ENCODE measurements around the gene MARK3. TPM values are rescaled to one million over a fixed set of nuclear protein-coding genes. Genes with fewer than 3 reads are reported as not detected.

MARK3 gene
- total and polyA plus RNA-seq, 2 donors from 2014 or later = 39.8 to 83.1 TPM

DNA sequence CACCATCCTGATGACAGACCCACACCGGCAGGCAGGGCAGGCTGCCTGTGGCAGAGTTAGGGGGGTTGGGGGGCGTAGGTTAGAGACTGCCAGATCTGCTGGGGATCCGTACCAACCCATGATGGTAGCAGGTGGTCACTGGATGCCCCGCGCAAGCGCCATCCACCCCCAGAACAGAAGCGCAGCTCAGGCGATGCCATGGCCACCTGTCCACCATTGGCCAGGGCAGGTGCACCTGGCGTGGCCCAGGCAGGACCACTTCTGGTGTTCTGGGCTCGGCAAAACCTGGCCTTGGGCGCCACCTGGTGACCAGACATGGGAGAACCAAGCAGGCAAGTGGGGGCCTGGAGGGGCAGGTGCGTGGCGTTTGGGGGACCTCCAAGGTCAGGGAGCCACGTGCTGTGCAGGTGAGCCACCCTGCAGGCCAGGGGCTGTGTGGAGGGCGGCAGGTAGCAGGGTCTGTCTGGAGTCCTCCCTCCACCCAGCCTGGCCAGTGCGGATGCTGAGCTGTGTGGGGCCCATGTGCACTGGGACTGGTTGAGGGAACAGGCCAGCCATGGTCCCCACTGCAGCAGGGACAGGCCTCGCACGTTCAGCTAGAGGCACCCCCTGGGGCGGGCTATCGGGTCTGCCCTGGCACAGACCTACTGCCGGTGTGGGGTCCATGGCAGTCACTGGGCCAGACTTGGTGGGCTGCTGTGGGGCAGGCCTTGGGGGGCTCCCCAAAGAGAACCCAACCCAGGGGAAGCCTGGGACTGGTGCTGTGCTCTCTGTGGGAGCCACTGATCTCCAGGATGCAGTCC, 161.6 kb downstream of the MARK3 start:
- FAIRE-seq = no peak
- Histone ChIP-seq H3K9me3 (ENCODE audit: control insufficient read depth in 2 of 3, insufficient read depth in 1 of 3, low read length in 3 of 3) (no peaks in the 10 kb centered on the region), H3K4me1 (ENCODE audit: control insufficient read depth in 2 of 3, insufficient read depth in 2 of 3, low read depth in 1 of 3, low read length in 3 of 3) (peaks cover 0 to 19% (median 0%) of the 10 kb centered on the region in 3 donors), H3K27me3 (ENCODE audit: control insufficient read depth, insufficient read depth, low read length) (no peaks in the 10 kb centered on the region), H3K9ac (ENCODE audit: low read length in 3 of 3) (no peak overlapping the region), H3K27ac (ENCODE audit: low read depth in 2 of 2, low read length in 2 of 2) (no peak overlapping the region), H3K4me3 (ENCODE audit: low read length in 3 of 3) (no peak overlapping the region), H3K36me3 (ENCODE audit: control insufficient read depth in 2 of 3, insufficient read depth in 3 of 3, low read length in 3 of 3) (no peaks in the 10 kb centered on the region)
- TF ChIP-seq, protein P1, sequence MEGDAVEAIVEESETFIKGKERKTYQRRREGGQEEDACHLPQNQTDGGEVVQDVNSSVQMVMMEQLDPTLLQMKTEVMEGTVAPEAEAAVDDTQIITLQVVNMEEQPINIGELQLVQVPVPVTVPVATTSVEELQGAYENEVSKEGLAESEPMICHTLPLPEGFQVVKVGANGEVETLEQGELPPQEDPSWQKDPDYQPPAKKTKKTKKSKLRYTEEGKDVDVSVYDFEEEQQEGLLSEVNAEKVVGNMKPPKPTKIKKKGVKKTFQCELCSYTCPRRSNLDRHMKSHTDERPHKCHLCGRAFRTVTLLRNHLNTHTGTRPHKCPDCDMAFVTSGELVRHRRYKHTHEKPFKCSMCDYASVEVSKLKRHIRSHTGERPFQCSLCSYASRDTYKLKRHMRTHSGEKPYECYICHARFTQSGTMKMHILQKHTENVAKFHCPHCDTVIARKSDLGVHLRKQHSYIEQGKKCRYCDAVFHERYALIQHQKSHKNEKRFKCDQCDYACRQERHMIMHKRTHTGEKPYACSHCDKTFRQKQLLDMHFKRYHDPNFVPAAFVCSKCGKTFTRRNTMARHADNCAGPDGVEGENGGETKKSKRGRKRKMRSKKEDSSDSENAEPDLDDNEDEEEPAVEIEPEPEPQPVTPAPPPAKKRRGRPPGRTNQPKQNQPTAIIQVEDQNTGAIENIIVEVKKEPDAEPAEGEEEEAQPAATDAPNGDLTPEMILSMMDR (IDR thresholded peaks at IDR 0.05; ENCODE audit: borderline replicate concordance, extremely low read depth, insufficient read depth) = peak; percentile 89
- intact Hi-C loops (cut with DNase I) = no loop called here
- DNase-seq = peak; percentile 74 to 89 (median 81)

DNA sequence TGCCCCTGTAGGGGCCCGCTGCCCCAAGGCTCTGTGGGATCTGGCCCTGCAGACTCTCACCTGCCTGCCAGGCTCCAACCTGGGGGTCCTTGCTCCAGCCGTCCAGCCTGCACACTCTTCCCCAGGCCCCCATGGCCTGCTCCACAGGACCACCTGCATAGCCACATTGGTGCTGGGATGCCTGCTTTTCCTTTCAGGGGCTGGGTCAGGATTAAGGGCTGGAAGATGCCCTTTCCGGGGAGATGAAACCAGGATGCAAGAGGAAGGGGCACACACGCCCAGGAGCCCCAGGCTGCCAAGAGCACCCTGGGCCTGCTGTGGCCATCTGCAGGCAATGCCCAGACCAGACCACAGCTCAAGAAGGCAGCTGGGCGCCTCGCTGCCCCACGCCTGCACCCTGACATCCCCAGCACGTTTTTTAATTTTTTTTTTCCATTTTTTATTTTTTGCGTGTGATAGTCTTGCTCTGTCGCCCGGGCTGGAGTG, 162.3 kb downstream of the MARK3 start:
- FAIRE-seq = no peak
- intact Hi-C loops (cut with DNase I) = no loop called here
- Histone ChIP-seq H3K4me3 (ENCODE audit: low read length in 3 of 3) (no peak overlapping the region), H3K9ac (ENCODE audit: low read length in 3 of 3) (no peak overlapping the region), H3K27me3 (ENCODE audit: control insufficient read depth, insufficient read depth, low read length) (no peaks in the 10 kb centered on the region), H3K4me1 (ENCODE audit: control insufficient read depth in 2 of 3, insufficient read depth in 2 of 3, low read depth in 1 of 3, low read length in 3 of 3) (peaks cover 0 to 17% (median 0%) of the 10 kb centered on the region in 3 donors), H3K9me3 (ENCODE audit: control insufficient read depth in 2 of 3, insufficient read depth in 1 of 3, low read length in 3 of 3) (no peaks in the 10 kb centered on the region), H3K36me3 (ENCODE audit: control insufficient read depth in 2 of 3, insufficient read depth in 3 of 3, low read length in 3 of 3) (no peaks in the 10 kb centered on the region), H3K27ac (ENCODE audit: low read depth in 2 of 2, low read length in 2 of 2) (no peak overlapping the region)
- TF ChIP-seq, protein P1 (IDR thresholded peaks at IDR 0.05; ENCODE audit: borderline replicate concordance, extremely low read depth, insufficient read depth) = no peak
- DNase-seq = peak in 1 of 5 donors; percentile 46

DNA sequence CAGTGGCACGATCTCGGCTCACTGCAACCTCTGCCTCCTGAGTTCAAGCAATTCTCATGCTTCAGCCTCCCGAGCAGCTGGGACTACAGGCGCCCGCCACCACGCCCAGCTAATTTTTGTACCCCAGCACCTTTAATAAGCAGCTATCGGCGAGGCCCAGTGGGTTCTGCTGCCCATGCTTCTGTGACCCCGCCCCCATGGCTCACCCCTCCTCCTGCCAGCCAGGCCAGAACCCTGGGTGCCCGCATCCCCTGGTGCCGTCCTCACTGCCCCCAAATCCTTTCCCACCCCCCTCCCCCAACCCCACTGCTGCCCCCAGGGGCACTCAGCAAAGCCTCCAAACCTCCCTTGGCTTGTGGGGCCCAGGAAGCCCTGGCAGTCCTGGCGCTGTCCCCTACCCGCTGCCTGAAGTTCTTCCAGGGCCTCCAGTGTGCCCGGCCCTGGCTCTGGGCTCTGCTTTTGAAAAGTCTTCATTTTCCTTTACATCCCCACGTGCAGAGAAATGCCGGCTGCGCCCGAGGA, 162.8 kb downstream of the MARK3 start:
- intact Hi-C loops (cut with DNase I) = no loop called here
- no peaks in the 10 kb centered on the region for H3K9me3 ChIP-seq (ENCODE audit: control insufficient read depth in 2 of 3, insufficient read depth in 1 of 3, low read length in 3 of 3)
- H3K4me3 ChIP-seq (ENCODE audit: low read length in 3 of 3) = no peak overlapping the region
- H3K27me3 ChIP-seq (ENCODE audit: control insufficient read depth, insufficient read depth, low read length) = no peaks in the 10 kb centered on the region
- no peak for FAIRE-seq
- H3K27ac ChIP-seq (ENCODE audit: low read depth in 2 of 2, low read length in 2 of 2) = no peak overlapping the region
- H3K36me3 ChIP-seq (ENCODE audit: control insufficient read depth in 2 of 3, insufficient read depth in 3 of 3, low read length in 3 of 3) = no peaks in the 10 kb centered on the region
- no peak overlapping the region for H3K9ac ChIP-seq (ENCODE audit: low read length in 3 of 3)
- H3K4me1 ChIP-seq (ENCODE audit: control insufficient read depth in 2 of 3, insufficient read depth in 2 of 3, low read depth in 1 of 3, low read length in 3 of 3) = peaks cover 0 to 15% (median 0%) of the 10 kb centered on the region in 3 donors
- peak in 2 of 5 donors; percentile 52 to 56 for DNase-seq
- TF ChIP-seq, protein P1 (IDR thresholded peaks at IDR 0.05; ENCODE audit: borderline replicate concordance, extremely low read depth, insufficient read depth) = no peak
